NCI-H524 (cell line): ENCODE measurements around the gene DGCR8.

Experiments
- DNase-seq, 2 experiments: peaks; one replicate each; lab custom pipeline; 2025; lab: John Stamatoyannopoulos, UW

The DGCR8 gene

GRCh38 chr22:20124083-20124787 is 44.2 kb downstream of the DGCR8 start:
- DNase-seq: no peak

- no peak for DNase-seq
Measured at GRCh38 chr22:20125201-20126174, 45.4 kb downstream of the DGCR8 start.

- no peak for DNase-seq
Measured at GRCh38 chr22:20126284-20127029, 46.4 kb downstream of the DGCR8 start.

GRCh38 chr22:20127318-20127868 is 47.4 kb downstream of the DGCR8 start:
- no peak for DNase-seq

- no peak for DNase-seq
Measured at GRCh38 chr22:20127869-20128618, 48.0 kb downstream of the DGCR8 start.

GRCh38 chr22:20128619-20128901 is 48.5 kb downstream of the DGCR8 start:
- DNase-seq: no peak

GRCh38 chr22:20128902-20129746 is 49.1 kb downstream of the DGCR8 start:
- DNase-seq: peak in 1 of 2 experiments; percentile 60

GRCh38 chr22:20129747-20130014 is 49.6 kb downstream of the DGCR8 start:
- DNase-seq: no peak

GRCh38 chr22:20130319-20130718 is 50.3 kb downstream of the DGCR8 start:
- peak; percentile 39 to 57 for DNase-seq

- peak; percentile 52 to 76 for DNase-seq
Measured at GRCh38 chr22:20130731-20131596, 50.9 kb downstream of the DGCR8 start.

- no peak for DNase-seq
Measured at GRCh38 chr22:20131597-20131858, 51.5 kb downstream of the DGCR8 start, which contains the start of gene ZDHHC8. Gene ZDHHC8 (plus strand): TSS chr22:20131804. CDS start chr22:20131948, 144 bp downstream.

GRCh38 chr22:20131859-20132685 is 52.0 kb downstream of the DGCR8 start:
- DNase-seq: no peak

- no peak for DNase-seq
Measured at GRCh38 chr22:20132686-20133246, 52.7 kb downstream of the DGCR8 start.

- DNase-seq: no peak
Measured at GRCh38 chr22:20133930-20134549, 54.0 kb downstream of the DGCR8 start.

GRCh38 chr22:20135265-20135664 is 55.2 kb downstream of the DGCR8 start:
- no peak for DNase-seq

GRCh38 chr22:20135806-20136602 is 56.0 kb downstream of the DGCR8 start:
- DNase-seq: no peak

- no peak for DNase-seq
Measured at GRCh38 chr22:20136603-20136873, 56.5 kb downstream of the DGCR8 start.

- no peak for DNase-seq
Measured at GRCh38 chr22:20137113-20137512, 57.1 kb downstream of the DGCR8 start.
